Rectal smooth muscle tissue (tissue), 1 donor: ENCODE results near the gene TBCB.

Experiments used
- H3K27ac ChIP-seq: one replicate; pipeline ENCODE4 v1.7.0; 2013; ENCODE audit warnings: low read depth, low read length, inconsistent platforms
- H3K27me3 ChIP-seq: one replicate; pipeline ENCODE4 v1.7.0; 2013; ENCODE audit warnings: low read length; ENCODE audit not compliant: control insufficient read depth, insufficient read depth
- H3K36me3 ChIP-seq: one replicate; pipeline ENCODE4 v1.7.0; 2013; ENCODE audit warnings: low read length; ENCODE audit not compliant: control insufficient read depth, insufficient read depth
- H3K4me1 ChIP-seq: one replicate; pipeline ENCODE4 v1.7.0; 2013; ENCODE audit warnings: low read length; ENCODE audit not compliant: control insufficient read depth, insufficient read depth
- H3K4me3 ChIP-seq: one replicate; pipeline ENCODE4 v1.7.0; 2013; ENCODE audit warnings: low read length
- H3K9ac ChIP-seq: one replicate; pipeline ENCODE4 v1.7.0; 2013; ENCODE audit warnings: low read length

The TBCB gene

GRCh38 chr19:36089847-36090246, 25.4 kb upstream of the TBCB start:
- H3K9ac ChIP-seq, result no peak overlapping the region
- H3K36me3 ChIP-seq, result no peaks in the 10 kb centered on the region

DNA sequence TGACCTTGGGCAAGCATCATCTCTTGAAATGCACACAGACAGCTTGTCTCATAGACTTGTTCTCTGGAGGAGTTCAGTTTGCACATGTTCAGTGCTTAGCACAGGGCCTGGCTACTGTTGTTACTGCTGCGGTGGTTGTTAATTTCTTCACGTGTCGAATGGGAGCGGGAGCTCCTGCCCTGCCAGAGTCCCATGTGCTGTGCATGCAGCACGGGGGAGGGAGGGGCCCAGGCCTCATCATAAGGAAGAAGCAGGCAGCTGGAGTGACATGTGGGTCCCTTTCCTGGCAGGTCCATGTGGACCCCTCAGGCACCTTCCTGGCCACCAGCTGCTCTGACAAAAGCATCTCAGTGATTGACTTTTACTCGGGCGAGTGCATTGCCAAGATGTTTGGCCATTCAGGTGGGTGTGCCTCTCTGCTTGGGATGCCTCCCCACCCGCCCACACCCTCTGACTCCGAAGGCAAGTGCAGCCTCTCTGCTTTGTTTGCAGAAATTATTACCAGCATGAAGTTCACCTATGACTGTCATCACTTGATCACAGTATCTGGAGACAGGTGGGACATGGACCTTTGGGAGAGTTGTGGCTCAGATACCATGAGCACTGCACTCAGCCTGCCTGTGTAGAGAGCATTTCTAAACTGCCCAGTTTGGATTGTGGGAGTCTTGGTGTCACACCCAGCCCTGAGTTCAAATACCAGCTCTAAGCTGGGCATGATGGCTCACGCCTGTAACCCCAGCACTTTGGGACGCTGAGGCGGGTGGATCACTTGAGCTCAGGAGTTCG, 24.2 kb upstream of the TBCB start:
- H3K4me1 ChIP-seq, result no peaks in the 10 kb centered on the region
- no peak overlapping the region for H3K9ac ChIP-seq
- no peaks in the 10 kb centered on the region for H3K27me3 ChIP-seq
- H3K36me3 ChIP-seq, result no peaks in the 10 kb centered on the region
- H3K4me3 ChIP-seq, result no peak overlapping the region
- H3K27ac ChIP-seq, result no peak overlapping the region

More at GRCh38 chr19:36089847-36090246, 25.4 kb upstream of the TBCB start:
- H3K27ac ChIP-seq, result no peak overlapping the region
- no peaks in the 10 kb centered on the region for H3K27me3 ChIP-seq
- H3K4me3 ChIP-seq, result no peak overlapping the region
- no peaks in the 10 kb centered on the region for H3K4me1 ChIP-seq

GRCh38 chr19:36092566-36092965, 22.7 kb upstream of the TBCB start:
- H3K27me3 ChIP-seq, result no peaks in the 10 kb centered on the region
- no peak overlapping the region for H3K4me3 ChIP-seq
- H3K4me1 ChIP-seq, result no peaks in the 10 kb centered on the region
- no peak overlapping the region for H3K27ac ChIP-seq
- no peaks in the 10 kb centered on the region for H3K36me3 ChIP-seq
- H3K9ac ChIP-seq, result no peak overlapping the region

GRCh38 chr19:36093146-36093662, 22.1 kb upstream of the TBCB start:
- Histone ChIP-seq H3K36me3 (no peaks in the 10 kb centered on the region), H3K4me3 (no peak overlapping the region), H3K4me1 (no peaks in the 10 kb centered on the region), H3K27me3 (no peaks in the 10 kb centered on the region), H3K9ac (no peak overlapping the region), H3K27ac (no peak overlapping the region)

GRCh38 chr19:36093687-36094086, 21.6 kb upstream of the TBCB start:
- Histone ChIP-seq H3K27ac (no peak overlapping the region), H3K4me3 (no peak overlapping the region), H3K36me3 (no peaks in the 10 kb centered on the region), H3K27me3 (no peaks in the 10 kb centered on the region), H3K9ac (no peak overlapping the region), H3K4me1 (no peaks in the 10 kb centered on the region)

DNA sequence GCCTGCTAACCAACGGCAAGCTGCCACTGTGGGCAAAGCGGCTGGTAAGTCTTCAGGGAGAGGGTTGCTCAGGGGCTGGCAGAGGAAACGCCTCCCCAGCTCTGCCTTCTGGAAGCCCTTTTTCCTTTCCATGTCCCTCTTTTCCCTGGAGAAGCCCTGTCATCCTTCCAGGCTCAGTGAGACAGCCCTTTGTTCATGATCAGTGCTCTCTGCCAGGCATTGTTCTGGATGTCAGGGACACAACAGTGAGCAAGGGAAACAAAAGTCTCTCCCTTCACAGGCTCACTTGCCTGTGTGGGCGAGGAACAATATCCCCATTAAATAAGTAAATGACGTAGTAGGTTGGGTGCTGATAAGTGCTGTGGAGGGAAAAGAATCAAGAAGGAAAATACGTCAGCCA, 18.2 kb upstream of the TBCB start:
- H3K4me1 ChIP-seq, result no peaks in the 10 kb centered on the region
- H3K27ac ChIP-seq, result no peak overlapping the region
- no peak overlapping the region for H3K9ac ChIP-seq
- H3K4me3 ChIP-seq, result no peak overlapping the region
- H3K36me3 ChIP-seq, result no peaks in the 10 kb centered on the region
- H3K27me3 ChIP-seq, result no peaks in the 10 kb centered on the region

GRCh38 chr19:36099166-36099785, 16.0 kb upstream of the TBCB start:
- no peak overlapping the region for H3K4me3 ChIP-seq
- no peaks in the 10 kb centered on the region for H3K36me3 ChIP-seq
- no peak overlapping the region for H3K27ac ChIP-seq
- no peaks in the 10 kb centered on the region for H3K27me3 ChIP-seq
- H3K4me1 ChIP-seq, result no peaks in the 10 kb centered on the region
- no peak overlapping the region for H3K9ac ChIP-seq

DNA sequence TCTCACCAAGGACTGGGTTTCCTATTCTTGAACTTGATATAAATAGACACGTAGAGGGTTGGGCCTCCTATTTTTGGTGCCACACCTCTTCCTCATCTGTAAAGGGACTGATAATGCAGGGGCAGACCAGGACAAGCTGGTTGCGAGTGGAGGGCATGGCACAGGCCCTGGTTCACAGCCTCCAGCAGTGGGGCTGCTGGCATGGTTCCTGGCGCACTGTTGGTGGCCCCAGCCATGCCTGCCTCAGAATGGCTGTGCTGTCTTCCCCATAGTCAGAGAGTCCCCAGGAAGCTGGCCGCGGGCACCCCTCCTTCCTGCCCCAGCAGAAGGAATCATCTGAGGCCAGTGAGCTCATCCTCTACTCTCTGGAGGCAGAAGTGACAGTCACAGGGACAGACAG, 14.8 kb upstream of the TBCB start:
- H3K4me1 ChIP-seq, result no peaks in the 10 kb centered on the region
- no peak overlapping the region for H3K4me3 ChIP-seq
- no peak overlapping the region for H3K9ac ChIP-seq
- no peak overlapping the region for H3K27ac ChIP-seq
- H3K27me3 ChIP-seq, result no peaks in the 10 kb centered on the region
- H3K36me3 ChIP-seq, result no peaks in the 10 kb centered on the region

DNA sequence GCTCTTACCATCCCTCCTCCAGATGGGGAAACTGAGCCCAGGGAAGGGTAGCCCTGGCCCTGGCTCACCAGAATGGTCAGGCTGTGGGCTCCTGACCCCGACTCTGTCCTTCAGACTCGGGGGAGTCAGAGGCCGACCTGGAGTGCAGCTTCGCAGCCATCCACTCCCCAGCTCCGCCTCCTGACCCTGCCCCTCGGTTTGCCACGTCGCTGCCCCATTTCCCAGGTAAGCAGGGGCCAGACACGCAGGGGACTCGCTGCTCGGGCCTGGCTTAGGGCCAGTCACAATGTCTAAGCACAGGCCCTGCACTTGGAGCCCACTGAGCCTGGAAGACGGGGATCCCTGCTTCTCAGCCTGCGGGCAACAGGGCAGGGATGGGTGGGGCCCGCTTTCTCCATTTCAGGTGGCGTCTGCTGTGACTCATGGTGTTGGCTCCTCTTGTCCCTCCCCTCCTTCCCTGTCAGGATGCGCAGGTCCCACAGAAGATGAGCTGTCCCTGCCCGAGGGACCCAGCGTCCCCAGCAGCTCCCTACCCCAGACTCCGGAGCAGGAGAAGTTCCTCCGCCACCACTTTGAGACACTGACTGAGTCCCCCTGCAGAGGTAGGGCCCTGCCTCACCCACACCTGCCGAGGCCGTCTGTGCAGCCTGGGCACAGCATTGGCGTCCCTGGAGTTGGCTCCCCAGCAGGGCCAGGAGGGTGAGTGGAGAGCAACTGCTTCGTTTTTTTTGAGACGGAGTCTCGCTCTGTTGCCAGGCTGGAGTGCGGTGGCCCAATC, 13.5 kb upstream of the TBCB start:
- Histone ChIP-seq H3K36me3 (no peaks in the 10 kb centered on the region), H3K4me1 (no peaks in the 10 kb centered on the region), H3K4me3 (no peak overlapping the region), H3K9ac (no peak overlapping the region), H3K27ac (no peak overlapping the region), H3K27me3 (no peaks in the 10 kb centered on the region)

DNA sequence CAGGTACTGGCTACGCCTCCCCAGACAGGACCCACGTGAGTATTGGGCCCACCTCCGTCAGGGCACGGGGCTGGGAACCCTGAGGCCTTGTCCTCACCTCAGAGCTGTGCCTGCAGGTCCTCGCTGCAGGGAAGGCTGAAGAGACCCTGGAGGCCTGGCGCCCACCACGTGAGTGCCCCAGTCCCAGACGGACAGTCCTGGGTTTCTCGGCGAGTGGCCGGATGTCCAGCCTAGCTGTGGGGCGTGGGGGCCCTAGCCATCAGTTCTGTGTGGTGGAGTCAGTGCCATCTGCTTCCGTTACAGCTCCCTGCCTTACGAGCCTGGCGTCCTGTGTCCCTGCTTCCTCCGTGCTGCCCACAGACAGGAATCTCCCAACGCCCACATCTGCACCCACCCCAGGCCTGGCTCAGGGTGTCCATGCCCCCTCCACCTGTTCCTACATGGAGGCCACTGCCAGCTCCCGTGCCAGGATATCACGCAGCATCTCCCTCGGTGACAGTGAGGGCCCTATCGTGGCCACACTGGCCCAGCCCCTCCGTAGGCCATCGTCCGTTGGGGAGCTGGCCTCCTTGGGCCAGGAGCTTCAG, 12.1 kb upstream of the TBCB start:
- Histone ChIP-seq H3K27ac (no peak overlapping the region), H3K9ac (no peak overlapping the region), H3K36me3 (no peaks in the 10 kb centered on the region), H3K27me3 (no peaks in the 10 kb centered on the region), H3K4me1 (no peaks in the 10 kb centered on the region), H3K4me3 (no peak overlapping the region)

- H3K27ac ChIP-seq, result no peak overlapping the region
- no peak overlapping the region for H3K4me3 ChIP-seq
- no peaks in the 10 kb centered on the region for H3K4me1 ChIP-seq
- H3K27me3 ChIP-seq, result no peaks in the 10 kb centered on the region
- no peaks in the 10 kb centered on the region for H3K36me3 ChIP-seq
- H3K9ac ChIP-seq, result no peak overlapping the region
Observed at GRCh38 chr19:36103842-36104552, 11.3 kb upstream of the TBCB start.

DNA sequence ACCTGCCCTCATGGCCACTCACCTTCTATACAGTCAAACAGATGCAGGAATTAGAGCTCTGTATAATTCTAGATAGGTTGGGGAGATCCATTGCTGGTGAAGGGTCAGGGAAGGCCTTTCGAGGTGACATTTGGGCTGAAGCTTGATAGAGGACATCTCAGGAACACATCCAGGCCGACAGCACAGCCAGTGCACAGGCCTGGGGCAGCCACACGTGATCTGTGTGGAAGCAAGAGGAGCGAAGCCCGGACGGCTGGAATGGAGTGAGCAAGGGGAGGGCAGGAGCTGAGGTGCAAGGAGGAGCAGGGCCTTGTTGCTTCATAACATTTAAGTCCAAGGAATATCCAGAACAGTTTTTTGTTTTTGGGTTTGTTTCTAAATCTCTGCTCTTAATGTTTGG, 8.8 kb upstream of the TBCB start:
- Histone ChIP-seq H3K36me3 (no peaks in the 10 kb centered on the region), H3K9ac (no peak overlapping the region), H3K4me1 (no peaks in the 10 kb centered on the region), H3K27me3 (no peaks in the 10 kb centered on the region), H3K4me3 (no peak overlapping the region), H3K27ac (no peak overlapping the region)
